ENCODE results near the gene USP3. TPM values are rescaled to one million over a fixed set of nuclear protein-coding genes. Genes with fewer than 3 reads are reported as not detected.

The USP3 gene
- total and polyA plus RNA-seq, 2 donors, result 32.6 to 57.6 TPM

GRCh38 chr15:63597038-63597790 is 92.8 kb downstream of the USP3 start, which contains the start of gene FBXL22:
TSS of gene FBXL22 (plus strand) at chr15:63597387. CDS start at chr15:63597393, 6 bp downstream.
- no peak for DNase-seq (ENCODE audit: low read depth in 6 of 9, low spot score in 9 of 9)
- 96% methylated on average over 23 of the region's 23 CpGs for WGBS
- Histone ChIP-seq H3K27me3 (ENCODE audit: control insufficient read depth in 2 of 2, insufficient read depth in 1 of 2, low read length in 1 of 2) (peaks cover 0 to 8% of the 10 kb centered on the region in 2 donors), H3K4me1 (ENCODE audit: control insufficient read depth in 2 of 2, insufficient read depth in 2 of 2, low read length in 2 of 2) (peaks cover 6 to 35% of the 10 kb centered on the region in 2 donors), H3K9me3 (ENCODE audit: control insufficient read depth in 2 of 2, insufficient read depth in 1 of 2, low read length in 1 of 2) (peaks cover 0 to 2% of the 10 kb centered on the region in 2 donors), H3K27ac (ENCODE audit: low read depth in 1 of 2, low read length in 1 of 2) (no peak within 1 kb of the TSS), H3K36me3 (ENCODE audit: control insufficient read depth in 2 of 2, insufficient read depth in 2 of 2, low read length in 1 of 2) (peaks cover 6 to 13% of the 10 kb centered on the region in 2 donors), H3K4me3 (ENCODE audit: low read length in 2 of 2) (no peak within 1 kb of the TSS)

- no peak for DNase-seq (ENCODE audit: low read depth in 6 of 9, low spot score in 9 of 9)
- 97% methylated on average over 6 of the region's 6 CpGs for WGBS
- Histone ChIP-seq H3K27ac (ENCODE audit: low read depth in 1 of 2, low read length in 1 of 2) (no peak overlapping the region), H3K36me3 (ENCODE audit: control insufficient read depth in 2 of 2, insufficient read depth in 2 of 2, low read length in 1 of 2) (peaks cover 6 to 13% of the 10 kb centered on the region in 2 donors), H3K27me3 (ENCODE audit: control insufficient read depth in 2 of 2, insufficient read depth in 1 of 2, low read length in 1 of 2) (peaks cover 0 to 8% of the 10 kb centered on the region in 2 donors), H3K4me1 (ENCODE audit: control insufficient read depth in 2 of 2, insufficient read depth in 2 of 2, low read length in 2 of 2) (peaks cover 9 to 40% of the 10 kb centered on the region in 2 donors), H3K9me3 (ENCODE audit: control insufficient read depth in 2 of 2, insufficient read depth in 1 of 2, low read length in 1 of 2) (peaks cover 0 to 2% of the 10 kb centered on the region in 2 donors), H3K4me3 (ENCODE audit: low read length in 2 of 2) (no peak overlapping the region)
These were observed 93.4 kb downstream of the USP3 start for GRCh38 chr15:63597821-63598220.

GRCh38 chr15:63598473-63599400 is 94.3 kb downstream of the USP3 start:
- 95% methylated on average over 12 of the region's 12 CpGs for WGBS
- Histone ChIP-seq H3K9me3 (ENCODE audit: control insufficient read depth in 2 of 2, insufficient read depth in 1 of 2, low read length in 1 of 2) (peaks cover 0 to 2% of the 10 kb centered on the region in 2 donors), H3K27me3 (ENCODE audit: control insufficient read depth in 2 of 2, insufficient read depth in 1 of 2, low read length in 1 of 2) (peaks cover 0 to 8% of the 10 kb centered on the region in 2 donors), H3K4me1 (ENCODE audit: control insufficient read depth in 2 of 2, insufficient read depth in 2 of 2, low read length in 2 of 2) (peaks cover 9 to 40% of the 10 kb centered on the region in 2 donors), H3K27ac (ENCODE audit: low read depth in 1 of 2, low read length in 1 of 2) (no peak overlapping the region), H3K36me3 (ENCODE audit: control insufficient read depth in 2 of 2, insufficient read depth in 2 of 2, low read length in 1 of 2) (peaks cover 6% of the 10 kb centered on the region in 2 donors), H3K4me3 (ENCODE audit: low read length in 2 of 2) (no peak overlapping the region)
- no peak for DNase-seq (ENCODE audit: low read depth in 6 of 9, low spot score in 9 of 9)

GRCh38 chr15:63599401-63600000 is 95.1 kb downstream of the USP3 start:
- Histone ChIP-seq H3K27ac (ENCODE audit: low read depth in 1 of 2, low read length in 1 of 2) (peak overlapping the region; percentile 67 to 76), H3K4me3 (ENCODE audit: low read length in 2 of 2) (peak overlapping the region; percentile 56 to 63), H3K9me3 (ENCODE audit: control insufficient read depth in 2 of 2, insufficient read depth in 1 of 2, low read length in 1 of 2) (peaks cover 0 to 2% of the 10 kb centered on the region in 2 donors), H3K27me3 (ENCODE audit: control insufficient read depth in 2 of 2, insufficient read depth in 1 of 2, low read length in 1 of 2) (peaks cover 0 to 8% of the 10 kb centered on the region in 2 donors), H3K36me3 (ENCODE audit: control insufficient read depth in 2 of 2, insufficient read depth in 2 of 2, low read length in 1 of 2) (no peaks in the 10 kb centered on the region), H3K4me1 (ENCODE audit: control insufficient read depth in 2 of 2, insufficient read depth in 2 of 2, low read length in 2 of 2) (peaks cover 9 to 40% of the 10 kb centered on the region in 2 donors)
- WGBS, result 20% methylated on average over 19 of the region's 19 CpGs
- DNase-seq (ENCODE audit: low read depth in 6 of 9, low spot score in 9 of 9), result peak in 1 of 9 donors; percentile 43

- no peak for DNase-seq (ENCODE audit: low read depth in 6 of 9, low spot score in 9 of 9)
- H3K9me3 ChIP-seq (ENCODE audit: control insufficient read depth in 2 of 2, insufficient read depth in 1 of 2, low read length in 1 of 2), result peaks cover 0 to 2% of the 10 kb centered on the region in 2 donors
- peaks cover 9 to 40% of the 10 kb centered on the region in 2 donors for H3K4me1 ChIP-seq (ENCODE audit: control insufficient read depth in 2 of 2, insufficient read depth in 2 of 2, low read length in 2 of 2)
- H3K27me3 ChIP-seq (ENCODE audit: control insufficient read depth in 2 of 2, insufficient read depth in 1 of 2, low read length in 1 of 2), result peaks cover 0 to 8% of the 10 kb centered on the region in 2 donors
- H3K36me3 ChIP-seq (ENCODE audit: control insufficient read depth in 2 of 2, insufficient read depth in 2 of 2, low read length in 1 of 2), result no peaks in the 10 kb centered on the region
- H3K4me3 ChIP-seq (ENCODE audit: low read length in 2 of 2), result peak overlapping the region; percentile 56 to 63
- 26% methylated on average over 26 of the region's 26 CpGs for WGBS
- H3K27ac ChIP-seq (ENCODE audit: low read depth in 1 of 2, low read length in 1 of 2), result peak overlapping the region; percentile 67 to 76
These were observed 95.7 kb downstream of the USP3 start for GRCh38 chr15:63600001-63600615.

GRCh38 chr15:63600616-63601025 is 96.2 kb downstream of the USP3 start:
- H3K4me3 ChIP-seq (ENCODE audit: low read length in 2 of 2), result peak overlapping the region; percentile 56 to 63
- WGBS, result under 1% methylated on average over 60 of the region's 60 CpGs
- peaks cover 0 to 8% of the 10 kb centered on the region in 2 donors for H3K27me3 ChIP-seq (ENCODE audit: control insufficient read depth in 2 of 2, insufficient read depth in 1 of 2, low read length in 1 of 2)
- H3K36me3 ChIP-seq (ENCODE audit: control insufficient read depth in 2 of 2, insufficient read depth in 2 of 2, low read length in 1 of 2), result no peaks in the 10 kb centered on the region
- peak in 8 of 9 donors; percentile 51 to 92 (median 78) for DNase-seq (ENCODE audit: low read depth in 6 of 9, low spot score in 9 of 9)
- peak overlapping the region; percentile 67 to 76 for H3K27ac ChIP-seq (ENCODE audit: low read depth in 1 of 2, low read length in 1 of 2)
- peaks cover 14 to 42% of the 10 kb centered on the region in 2 donors for H3K4me1 ChIP-seq (ENCODE audit: control insufficient read depth in 2 of 2, insufficient read depth in 2 of 2, low read length in 2 of 2)
- H3K9me3 ChIP-seq (ENCODE audit: control insufficient read depth in 2 of 2, insufficient read depth in 1 of 2, low read length in 1 of 2), result peaks cover 0 to 2% of the 10 kb centered on the region in 2 donors

- Histone ChIP-seq H3K4me1 (ENCODE audit: control insufficient read depth in 2 of 2, insufficient read depth in 2 of 2, low read length in 2 of 2) (peaks cover 18 to 48% of the 10 kb centered on the region in 2 donors), H3K36me3 (ENCODE audit: control insufficient read depth in 2 of 2, insufficient read depth in 2 of 2, low read length in 1 of 2) (no peaks in the 10 kb centered on the region), H3K27me3 (ENCODE audit: control insufficient read depth in 2 of 2, insufficient read depth in 1 of 2, low read length in 1 of 2) (peaks cover 0 to 8% of the 10 kb centered on the region in 2 donors), H3K9me3 (ENCODE audit: control insufficient read depth in 2 of 2, insufficient read depth in 1 of 2, low read length in 1 of 2) (peaks cover 0 to 2% of the 10 kb centered on the region in 2 donors), H3K4me3 (ENCODE audit: low read length in 2 of 2) (peak overlapping the region; percentile 56 to 57), H3K27ac (ENCODE audit: low read depth in 1 of 2, low read length in 1 of 2) (peak overlapping the region; percentile 64 to 67)
- peak in 3 of 9 donors; percentile 32 to 48 (median 43) for DNase-seq (ENCODE audit: low read depth in 6 of 9, low spot score in 9 of 9)
- under 1% methylated on average over 63 of the region's 63 CpGs for WGBS
These were observed 96.8 kb downstream of the USP3 start for GRCh38 chr15:63601026-63601703.

GRCh38 chr15:63601704-63602185 is 97.4 kb downstream of the USP3 start:
- H3K36me3 ChIP-seq (ENCODE audit: control insufficient read depth in 2 of 2, insufficient read depth in 2 of 2, low read length in 1 of 2), result no peaks in the 10 kb centered on the region
- peak overlapping the region; percentile 64 to 67 for H3K27ac ChIP-seq (ENCODE audit: low read depth in 1 of 2, low read length in 1 of 2)
- 15% methylated on average over 9 of the region's 9 CpGs for WGBS
- peaks cover 0 to 8% of the 10 kb centered on the region in 2 donors for H3K27me3 ChIP-seq (ENCODE audit: control insufficient read depth in 2 of 2, insufficient read depth in 1 of 2, low read length in 1 of 2)
- DNase-seq (ENCODE audit: low read depth in 6 of 9, low spot score in 9 of 9), result peak in 3 of 9 donors; percentile 43 to 61 (median 44)
- peaks cover 0 to 2% of the 10 kb centered on the region in 2 donors for H3K9me3 ChIP-seq (ENCODE audit: control insufficient read depth in 2 of 2, insufficient read depth in 1 of 2, low read length in 1 of 2)
- H3K4me3 ChIP-seq (ENCODE audit: low read length in 2 of 2), result peak overlapping the region; percentile 56 to 57
- peaks cover 21 to 53% of the 10 kb centered on the region in 2 donors for H3K4me1 ChIP-seq (ENCODE audit: control insufficient read depth in 2 of 2, insufficient read depth in 2 of 2, low read length in 2 of 2)
